IMR-90 (cell line): ENCODE data around the gene CEP170B. TPM values are rescaled to one million over a fixed set of nuclear protein-coding genes. Genes with fewer than 3 reads are reported as not detected.

Source experiments
- ATAC-seq: fragments of 200-7000 bp; cut with Tn5 transposase; 2 replicates; pipeline ENCODE4 v1.9.1; 2020; ENCODE audit warnings: low read depth, mild to moderate bottlenecking, moderate library complexity
- BruUV-seq: library from RNA; stranded (reverse); fragments of 400-500 nt; replicated peaks from 2 replicates; lab custom pipeline; 2021; lab: Mats Ljungman, UMichigan
- CTCF ChIA-PET: fragments of 300-600 bp; formaldehyde crosslinking; extraction: SDS; loops from one replicate; lab custom pipeline; 2021; ENCODE audit warnings: antibody characterized with exemption; lab: Yijun Ruan, JAX
- POLR2A ChIA-PET: fragments of 300-600 bp; sonication (Branson Sonifier 250); formaldehyde crosslinking; loops from one replicate; lab custom pipeline; 2022; ENCODE audit warnings: antibody characterized with exemption; ENCODE audit not compliant: unreplicated experiment; lab: Charles Lee
- DNase-seq: peaks from one replicate; pipeline ENCODE4 v3.0.0; 2013
- H2AFZ ChIP-seq: replicated peaks from 2 replicates; pipeline ENCODE3; 2013; ENCODE audit warnings: low read length, mild to moderate bottlenecking; ENCODE audit not compliant: poor library complexity
- H2AK5ac ChIP-seq: 2 replicates; pipeline ENCODE4 v1.6.1; 2013; ENCODE audit warnings: low read depth, low read length, inconsistent platforms
- H2AK9ac ChIP-seq: replicated peaks from 2 replicates; pipeline ENCODE3; 2013; ENCODE audit warnings: mild to moderate bottlenecking, low read depth, low read length, moderate library complexity; ENCODE audit not compliant: poor library complexity
- H2BK120ac ChIP-seq: 2 replicates; pipeline ENCODE4 v1.6.1; 2013; ENCODE audit warnings: low read depth, low read length, inconsistent platforms
- H2BK15ac ChIP-seq: 3 replicates; pipeline ENCODE4 v1.6.1; 2013; ENCODE audit warnings: low read depth, low read length, inconsistent platforms
- H2BK20ac ChIP-seq: 2 replicates; pipeline ENCODE4 v1.6.1; 2013; ENCODE audit warnings: low read depth, mild to moderate bottlenecking, inconsistent platforms, low read length, moderate library complexity
- H2BK5ac ChIP-seq: 2 replicates; pipeline ENCODE4 v1.6.1; 2013; ENCODE audit warnings: mild to moderate bottlenecking, low read depth, low read length, inconsistent platforms; ENCODE audit not compliant: poor library complexity, severe bottlenecking
- H3K14ac ChIP-seq: replicated peaks from 2 replicates; pipeline ENCODE4 v1.6.1; 2013; ENCODE audit warnings: low read depth, low read length, inconsistent platforms
- H3K18ac ChIP-seq: 2 replicates; pipeline ENCODE4 v1.6.1; 2013; ENCODE audit warnings: low read depth, low read length, control low read depth
- H3K23ac ChIP-seq: 2 replicates; pipeline ENCODE4 v1.6.1; 2013; ENCODE audit warnings: low read depth, low read length, inconsistent platforms
- H3K27ac ChIP-seq: 2 replicates; pipeline ENCODE4 v1.5.1; 2013; ENCODE audit warnings: mild to moderate bottlenecking, control low read depth, low read length; ENCODE audit not compliant: insufficient read depth
- H3K27me3 ChIP-seq: 2 replicates; pipeline ENCODE4 v1.6.1; 2013; ENCODE audit warnings: low read length; ENCODE audit not compliant: control insufficient read depth, insufficient read depth
- H3K36me3 ChIP-seq: 2 replicates; pipeline ENCODE4 v1.6.1; 2013; ENCODE audit warnings: low read length, mixed read lengths; ENCODE audit not compliant: control insufficient read depth, insufficient read depth
- H3K4ac ChIP-seq: 2 replicates; pipeline ENCODE4 v1.6.1; 2013; ENCODE audit warnings: low read depth, low read length, inconsistent platforms
- H3K4me1 ChIP-seq: 2 replicates; pipeline ENCODE4 v1.6.1; 2013; ENCODE audit warnings: low read length, mixed read lengths; ENCODE audit not compliant: control insufficient read depth, insufficient read depth
- H3K4me2 ChIP-seq: 2 replicates; pipeline ENCODE4 v1.6.1; 2013; ENCODE audit warnings: low read depth, mild to moderate bottlenecking, control low read depth, low read length, moderate library complexity
- H3K4me3 ChIP-seq: 2 replicates; pipeline ENCODE4 v1.5.1; 2013; ENCODE audit warnings: low read depth, mild to moderate bottlenecking, control low read depth, low read length, moderate library complexity; ENCODE audit not compliant: insufficient read depth
- H3K56ac ChIP-seq: 2 replicates; pipeline ENCODE4 v1.6.1; 2013; ENCODE audit warnings: low read length, inconsistent platforms; ENCODE audit not compliant: insufficient read depth; ENCODE audit errors: extremely low read depth
- H3K79me1 ChIP-seq, 2 experiments: 2 replicates each; pipeline ENCODE4 v1.6.1; 2013; ENCODE audit warnings: low read length in 2 of 2, inconsistent platforms in 1 of 2, low read depth in 1 of 2
- H3K9ac ChIP-seq: 2 replicates; pipeline ENCODE4 v1.6.1; 2013; ENCODE audit warnings: low read depth, low read length, control low read depth
- H3K9me1 ChIP-seq: 2 replicates; pipeline ENCODE4 v1.6.1; 2013; ENCODE audit warnings: low read length, inconsistent platforms; ENCODE audit not compliant: insufficient read depth
- H3K9me3 ChIP-seq: 2 replicates; pipeline ENCODE4 v1.6.1; 2013; ENCODE audit warnings: low read length; ENCODE audit not compliant: control insufficient read depth, insufficient read depth
- H4K20me1 ChIP-seq: 2 replicates; pipeline ENCODE4 v1.6.1; 2013; ENCODE audit warnings: low read length, inconsistent platforms; ENCODE audit not compliant: insufficient read depth
- H4K5ac ChIP-seq: 2 replicates; pipeline ENCODE4 v1.6.1; 2013; ENCODE audit warnings: mild to moderate bottlenecking, low read depth, low read length, control low read depth
- H4K8ac ChIP-seq, 2 experiments: 2 replicates each; pipeline ENCODE4 v1.6.1; 2013; ENCODE audit warnings: low read depth in 2 of 2, low read length in 2 of 2, control low read depth in 1 of 2, inconsistent platforms in 1 of 2
- H4K91ac ChIP-seq: 2 replicates; pipeline ENCODE4 v1.6.1; 2013; ENCODE audit warnings: low read depth, low read length, inconsistent platforms; ENCODE audit not compliant: insufficient read depth
- BHLHE40 ChIP-seq: fragments of 150-350 bp; IDR thresholded peaks from 2 replicates; pipeline ENCODE4 v1.6.1; 2016; ENCODE audit warnings: mild to moderate bottlenecking, low read depth, low read length
- CEBPB ChIP-seq: IDR thresholded peaks from 2 replicates; pipeline ENCODE4 v1.6.1; 2012; ENCODE audit warnings: low read depth, low read length, improper control_type of control experiment
- CHD1 ChIP-seq: IDR thresholded peaks from 2 replicates; pipeline ENCODE4 v1.6.1; 2012; ENCODE audit warnings: low read depth, low read length, improper control_type of control experiment
- FOS ChIP-seq: fragments of 150-350 bp; IDR thresholded peaks from 2 replicates; pipeline ENCODE4 v1.6.1; 2016; ENCODE audit warnings: low read depth, low read length
- MAFK ChIP-seq: IDR thresholded peaks from 2 replicates; pipeline ENCODE4 v1.6.1; 2012; ENCODE audit warnings: low read depth, low read length, improper control_type of control experiment
- MAZ ChIP-seq: IDR thresholded peaks from 2 replicates; pipeline ENCODE4 v1.6.1; 2012; ENCODE audit warnings: low read depth, mild to moderate bottlenecking, low read length, improper control_type of control experiment, moderate library complexity, borderline replicate concordance
- MXI1 ChIP-seq: IDR thresholded peaks from 2 replicates; pipeline ENCODE4 v1.6.1; 2012; ENCODE audit warnings: low read depth, mild to moderate bottlenecking, low read length, moderate library complexity, borderline replicate concordance
- NFE2L2 ChIP-seq: fragments of 150-350 bp; IDR thresholded peaks from 2 replicates; pipeline ENCODE4 v1.6.1; 2016; ENCODE audit warnings: low read depth, mild to moderate bottlenecking, low read length
- POLR2A ChIP-seq: IDR thresholded peaks from 2 replicates; pipeline ENCODE4 v1.6.1; 2012; ENCODE audit warnings: mild to moderate bottlenecking, low read depth, low read length
- RAD21 ChIP-seq: IDR thresholded peaks from 2 replicates; pipeline ENCODE4 v1.6.1; 2012; ENCODE audit warnings: low read length, improper control_type of control experiment
- RCOR1 ChIP-seq: IDR thresholded peaks from 2 replicates; pipeline ENCODE4 v1.6.1; 2012; ENCODE audit warnings: mild to moderate bottlenecking, low read length, improper control_type of control experiment; ENCODE audit not compliant: insufficient replicate concordance
- RFX5 ChIP-seq: IDR thresholded peaks from 2 replicates; pipeline ENCODE4 v1.8.0; 2012; ENCODE audit warnings: low read depth, mild to moderate bottlenecking, low read length, moderate library complexity
- SMC3 ChIP-seq: fragments of 150-350 bp; IDR thresholded peaks from 2 replicates; pipeline ENCODE4 v1.6.1; 2016; ENCODE audit warnings: low read depth, mild to moderate bottlenecking, antibody characterized with exemption, low read length, moderate library complexity
- WGBS, 2 experiments: methylation state at CpG; one replicate each; pipeline versions ENCODE4 v1.1.5 to v1.1.7; 2013; ENCODE audit warnings: missing lambda C conversion rate in 2 of 2; ENCODE audit not compliant: insufficient read length in 1 of 2; ENCODE audit errors: extremely low coverage in 2 of 2; 5-methylcytosine and 5-hydroxymethylcytosine counted together
- dilution Hi-C: fragments of 300-500 bp; cut with HindIII; formaldehyde crosslinking; loops from one replicate; pipeline ENCODE4 v1.14.3; 2018; ENCODE audit warnings: low sequenced_read_pairs; ENCODE audit not compliant: unreplicated experiment
- in situ Hi-C: fragments of 300-500 bp; cut with MboI; formaldehyde crosslinking; loops from 3 replicates; pipeline ENCODE4 v1.14.3; 2019; ENCODE audit warnings: low sequenced_read_pairs, inconsistent platforms, mixed read lengths
- intact Hi-C: fragments of 100-400 bp; cut with micrococcal nuclease; formaldehyde crosslinking; loops from 2 replicates; pipeline ENCODE4 v1.10.0; 2022
- polyA plus RNA-seq, 3 experiments: library from polyadenylated mRNA; depleted of rRNA; stranded (reverse); fragments of >200 nt; gene quantifications; 2 replicates each; pipeline ENCODE4 v1.2.3, GENCODE V29; 2012; ENCODE audit warnings: low replicate concordance in 1 of 3
- total RNA-seq: library from RNA; depleted of rRNA; stranded (reverse); fragments of >200 nt; gene quantifications from 2 replicates; pipeline ENCODE4 v1.2.3, GENCODE V29; 2012
- TF ChIP-seq, protein P1 (sequence below): conservative IDR thresholded peaks from 2 replicates; pipeline ENCODE4 v1.5.1; 2012; ENCODE audit warnings: mild to moderate bottlenecking, low read depth, low read length, improper control_type of control experiment

CEP170B gene
- total and polyA plus RNA-seq, 2 of the 4 experiments (the other 2 are of a cell fraction) = 3.6 to 13.1 TPM

DNA sequence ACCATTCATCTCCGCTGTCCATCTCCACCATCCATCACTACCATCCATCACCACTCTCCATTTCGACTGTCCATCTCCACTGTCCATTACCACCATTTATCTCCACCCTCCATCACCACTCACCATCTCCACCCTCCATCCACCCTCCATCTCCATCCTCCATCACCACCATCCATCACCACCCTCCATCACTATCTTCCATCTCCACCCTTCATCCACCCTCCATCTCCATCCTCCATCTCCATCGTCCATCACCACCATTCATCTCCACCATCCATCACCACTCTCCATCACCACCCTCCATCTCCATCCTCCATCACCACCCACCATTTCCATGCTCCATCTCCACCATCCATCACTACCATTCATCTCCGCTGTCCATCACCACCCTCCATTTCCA, 5.2 kb upstream of the CEP170B start:
- 0 out of 2 replicates have a peak, but pooled peaks cover 2% of the 10 kb centered on the region for H3K4me1 ChIP-seq
- intact Hi-C loops = no loop called here
- no peak overlapping the region for H4K8ac ChIP-seq
- no peak overlapping the region for H4K5ac ChIP-seq
- dilution Hi-C loops = no loop called here
- H2AFZ ChIP-seq = no peak overlapping the region
- no peaks in the 10 kb centered on the region for H3K79me1 ChIP-seq
- WGBS, 2 experiments = 100% methylated on average over 3 to 4 of the region's 4 CpGs
- H3K4ac ChIP-seq = no peak overlapping the region
- H2BK15ac ChIP-seq = no peak overlapping the region
- H3K23ac ChIP-seq = no peak overlapping the region
- H4K20me1 ChIP-seq = no peaks in the 10 kb centered on the region
- no peak overlapping the region for H2BK20ac ChIP-seq
- no peak overlapping the region for H2BK120ac ChIP-seq
- TF ChIP-seq MAFK = no peak
- no peak for TF ChIP-seq NFE2L2
- TF ChIP-seq, protein P1, sequence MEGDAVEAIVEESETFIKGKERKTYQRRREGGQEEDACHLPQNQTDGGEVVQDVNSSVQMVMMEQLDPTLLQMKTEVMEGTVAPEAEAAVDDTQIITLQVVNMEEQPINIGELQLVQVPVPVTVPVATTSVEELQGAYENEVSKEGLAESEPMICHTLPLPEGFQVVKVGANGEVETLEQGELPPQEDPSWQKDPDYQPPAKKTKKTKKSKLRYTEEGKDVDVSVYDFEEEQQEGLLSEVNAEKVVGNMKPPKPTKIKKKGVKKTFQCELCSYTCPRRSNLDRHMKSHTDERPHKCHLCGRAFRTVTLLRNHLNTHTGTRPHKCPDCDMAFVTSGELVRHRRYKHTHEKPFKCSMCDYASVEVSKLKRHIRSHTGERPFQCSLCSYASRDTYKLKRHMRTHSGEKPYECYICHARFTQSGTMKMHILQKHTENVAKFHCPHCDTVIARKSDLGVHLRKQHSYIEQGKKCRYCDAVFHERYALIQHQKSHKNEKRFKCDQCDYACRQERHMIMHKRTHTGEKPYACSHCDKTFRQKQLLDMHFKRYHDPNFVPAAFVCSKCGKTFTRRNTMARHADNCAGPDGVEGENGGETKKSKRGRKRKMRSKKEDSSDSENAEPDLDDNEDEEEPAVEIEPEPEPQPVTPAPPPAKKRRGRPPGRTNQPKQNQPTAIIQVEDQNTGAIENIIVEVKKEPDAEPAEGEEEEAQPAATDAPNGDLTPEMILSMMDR = no peak
- TF ChIP-seq MAZ = no peak
- TF ChIP-seq MXI1 = no peak
- TF ChIP-seq CEBPB = no peak
- no peak for TF ChIP-seq POLR2A
- TF ChIP-seq RAD21 = no peak
- no peak for TF ChIP-seq RFX5
- no peak for TF ChIP-seq CHD1
- TF ChIP-seq SMC3 = no peak
- TF ChIP-seq RCOR1 = no peak
- TF ChIP-seq FOS = no peak
- no peak for TF ChIP-seq BHLHE40
- no peak overlapping the region for H3K56ac ChIP-seq
- no peak overlapping the region for H3K4me3 ChIP-seq
- H2AK9ac ChIP-seq = no peak overlapping the region
- no peaks in the 10 kb centered on the region for H3K9me1 ChIP-seq
- no peak overlapping the region for H3K4me2 ChIP-seq
- no peaks in the 10 kb centered on the region for H3K36me3 ChIP-seq
- no peak overlapping the region for H3K27ac ChIP-seq
- no peak for ATAC-seq
- ChIA-PET POLR2A (no interaction called here), CTCF (no interaction called here)
- no peak overlapping the region for H3K9ac ChIP-seq
- no peak overlapping the region for H3K14ac ChIP-seq
- no peak for DNase-seq
- H3K9me3 ChIP-seq = peaks cover 4% of the 10 kb centered on the region; the same call in 1 of the 2 replicates
- no peak overlapping the region for H2BK5ac ChIP-seq
- peaks cover 38% of the 10 kb centered on the region for H3K27me3 ChIP-seq
- H3K18ac ChIP-seq = no peak overlapping the region
- no peak overlapping the region for H2AK5ac ChIP-seq
- in situ Hi-C loops = no loop called here
- BruUV-seq = no TSS peak
- no peak overlapping the region for H4K91ac ChIP-seq
